ENCODE data around the gene SAA4.
"Not testable (repeated sequence)": the region's sequence is repeated elsewhere in the genome, so short reads cannot be mapped to it uniquely, and the experiment has no call there.

SAA4 gene, protein sequence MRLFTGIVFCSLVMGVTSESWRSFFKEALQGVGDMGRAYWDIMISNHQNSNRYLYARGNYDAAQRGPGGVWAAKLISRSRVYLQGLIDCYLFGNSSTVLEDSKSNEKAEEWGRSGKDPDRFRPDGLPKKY

DNA sequence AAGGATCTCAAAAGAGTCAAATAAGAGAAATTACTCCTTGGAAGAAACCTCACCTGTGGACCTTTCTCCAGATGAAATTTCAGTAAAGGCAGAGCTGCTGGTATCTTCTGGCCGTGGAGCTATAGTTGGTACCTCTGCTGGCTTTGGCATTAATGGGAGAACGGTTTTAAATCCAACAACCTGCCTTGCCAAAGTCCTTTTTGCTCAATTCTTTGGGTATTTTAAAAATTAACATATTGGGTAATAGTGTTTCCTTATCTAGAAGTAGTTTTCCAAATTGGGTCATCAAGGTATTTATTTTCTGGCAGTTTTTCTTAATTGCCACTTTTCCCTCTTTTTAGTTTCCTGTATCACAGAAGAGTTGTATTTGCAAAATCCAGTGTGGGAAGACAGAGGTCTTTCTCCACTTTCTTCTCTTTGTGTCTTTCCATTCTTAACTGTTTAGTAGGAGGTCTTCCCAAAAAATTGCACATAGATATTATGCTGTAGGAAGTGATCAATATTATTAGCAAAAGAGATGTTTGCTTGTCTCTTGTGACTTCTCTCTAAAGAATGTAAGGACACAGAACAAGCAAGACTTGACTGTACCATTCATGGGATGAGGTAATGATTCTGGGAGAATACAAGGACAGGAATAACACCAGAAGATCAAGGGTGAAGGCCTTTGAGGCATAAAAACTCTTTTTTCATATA is at the start of gene SAA4:
TSS of gene SAA4 (minus strand) at position 139 of the 693 bp plus-strand sequence. CDS start 876 bp downstream, outside the sequence.
- DNase-seq (ENCODE audit: low read depth), result no peak

DNA sequence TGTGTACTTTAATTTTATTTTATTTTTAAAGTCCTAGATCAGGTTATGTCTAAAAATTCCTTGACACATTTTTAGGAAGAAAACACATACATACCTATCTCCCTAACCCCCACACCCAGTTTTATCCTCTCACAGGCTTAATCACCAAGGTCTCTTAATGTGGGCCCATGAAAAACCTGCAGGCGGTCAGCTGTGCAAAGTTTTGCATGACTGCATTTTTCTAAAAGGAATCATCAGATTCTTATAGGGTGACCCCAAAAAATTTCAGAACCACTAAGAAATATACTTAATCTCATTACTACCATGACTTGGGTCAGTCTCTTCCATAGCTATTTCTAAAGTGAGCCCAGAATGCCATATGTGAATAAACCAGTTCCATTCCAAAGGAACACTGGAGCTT is 49.2 kb upstream of the SAA4 start:
- no peak for DNase-seq (ENCODE audit: low read depth)

DNA sequence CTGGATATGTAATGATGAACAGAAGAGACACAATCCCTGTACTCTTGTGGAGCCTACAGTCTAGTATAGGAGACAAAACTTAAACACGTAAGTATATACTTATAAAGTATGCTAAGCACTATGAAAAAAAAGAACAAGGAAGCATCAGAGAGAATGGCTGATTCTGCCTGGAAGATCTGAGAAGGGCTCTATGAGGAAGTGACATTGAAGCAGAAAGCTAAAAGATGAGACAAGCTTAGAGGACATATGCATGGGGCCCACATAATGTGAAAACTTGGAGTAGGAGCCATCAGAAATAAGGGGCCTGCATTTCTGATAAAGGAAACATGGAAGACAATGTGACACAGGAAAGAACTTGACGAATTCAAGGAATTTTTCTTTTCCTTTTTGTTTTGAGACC is 46.0 kb upstream of the SAA4 start:
- no peak for DNase-seq (ENCODE audit: low read depth)

DNA sequence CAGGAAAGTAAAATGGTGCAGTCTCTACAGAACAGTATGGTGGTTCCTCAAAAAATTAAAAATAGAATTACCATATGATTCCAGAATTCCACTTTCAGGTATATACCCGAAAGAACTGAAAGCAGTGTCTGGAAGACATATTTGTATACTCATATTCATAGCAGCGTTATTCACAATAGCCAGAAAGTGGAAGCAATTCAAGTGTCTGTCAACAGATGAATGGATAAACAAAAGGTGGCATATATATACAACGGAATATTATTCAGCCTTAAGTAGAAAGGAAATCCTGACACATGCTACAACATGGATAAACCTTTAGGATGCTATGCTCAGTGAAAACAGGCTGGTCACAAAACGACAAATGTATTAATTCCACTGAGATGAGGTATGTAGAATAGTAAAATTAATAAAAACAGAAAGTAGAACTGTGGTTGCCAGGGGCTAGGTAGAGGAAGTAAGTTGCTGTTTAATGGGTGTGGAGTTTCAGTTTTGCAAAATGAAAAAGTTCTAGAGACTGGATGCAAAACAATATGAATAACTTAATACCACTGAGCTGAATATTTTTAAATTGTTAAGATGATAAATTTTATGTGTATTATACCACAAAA is 43.9 kb upstream of the SAA4 start:
- DNase-seq (ENCODE audit: low read depth), result no peak

DNA sequence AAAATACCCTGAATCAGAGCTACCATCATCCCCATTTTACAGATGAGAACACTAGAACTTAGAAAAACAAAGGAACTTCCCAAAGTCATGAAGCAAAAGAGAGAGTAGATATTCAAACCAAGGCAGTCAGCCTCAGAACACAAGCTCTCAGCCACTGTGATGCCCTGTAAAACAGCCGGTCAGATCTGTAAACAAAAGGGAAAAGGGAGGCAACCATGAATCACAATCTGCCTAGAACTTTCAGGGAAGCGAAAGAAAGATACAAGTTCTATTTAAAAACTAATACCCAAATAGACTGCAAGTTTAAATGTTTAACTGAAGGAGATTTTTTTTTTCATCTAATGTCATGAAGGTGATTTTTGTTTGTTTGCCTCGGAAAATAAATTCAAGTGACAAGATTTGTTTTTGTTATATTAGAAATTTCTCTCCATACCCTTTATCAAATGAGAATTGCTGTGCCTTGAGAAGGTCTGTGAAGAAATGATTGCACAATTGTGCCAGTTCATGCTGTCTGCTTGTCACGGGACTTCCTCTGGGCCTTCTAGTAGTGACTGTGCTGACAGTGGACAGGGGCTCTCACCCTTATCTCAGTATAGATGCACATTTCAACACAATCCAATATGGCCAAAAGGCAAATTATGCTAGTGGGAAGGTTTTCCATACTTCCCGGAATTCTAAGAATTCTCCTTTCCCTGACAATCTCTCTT is 41.1 kb upstream of the SAA4 start:
- no peak for DNase-seq (ENCODE audit: low read depth)

DNA sequence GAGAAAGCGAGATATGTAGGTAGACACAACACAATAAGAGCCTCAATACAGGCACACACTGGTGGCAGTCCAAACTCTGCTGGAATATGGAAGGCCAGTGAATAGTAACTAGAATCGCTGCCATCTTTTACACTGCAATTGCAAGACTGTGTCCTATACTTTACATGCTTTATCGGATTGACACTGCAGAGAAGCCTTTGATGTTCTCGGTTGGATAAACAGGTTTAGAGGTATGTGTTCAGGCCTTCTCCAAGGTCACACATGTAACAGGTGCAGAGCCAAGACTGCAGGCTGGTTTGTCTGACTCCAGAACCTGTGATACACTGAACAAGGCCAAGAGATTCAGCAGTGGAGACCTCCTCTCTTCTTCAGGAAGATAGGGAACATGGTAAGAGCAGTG is 34.6 kb upstream of the SAA4 start:
- DNase-seq (ENCODE audit: low read depth), result no peak

DNA sequence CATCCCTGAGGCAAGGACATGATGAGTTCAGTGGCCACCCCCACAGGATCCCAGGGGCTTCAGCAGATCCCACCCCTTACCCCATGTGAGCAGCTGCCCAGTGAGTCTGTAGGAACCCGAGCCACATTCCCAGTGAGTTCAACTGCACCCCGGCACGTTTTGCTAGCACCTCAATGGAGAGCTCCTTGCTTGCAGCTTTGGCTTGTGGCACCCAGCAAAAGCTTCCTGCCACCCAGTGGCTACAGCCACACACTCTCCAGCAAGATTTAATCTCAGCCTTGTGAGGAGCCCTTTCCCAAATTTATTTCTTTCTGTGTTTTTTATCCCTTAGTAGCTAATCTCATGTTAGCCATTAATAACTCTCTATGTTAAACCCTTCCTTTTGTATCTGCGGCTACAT is 33.5 kb upstream of the SAA4 start:
- no peak for DNase-seq (ENCODE audit: low read depth)

DNA sequence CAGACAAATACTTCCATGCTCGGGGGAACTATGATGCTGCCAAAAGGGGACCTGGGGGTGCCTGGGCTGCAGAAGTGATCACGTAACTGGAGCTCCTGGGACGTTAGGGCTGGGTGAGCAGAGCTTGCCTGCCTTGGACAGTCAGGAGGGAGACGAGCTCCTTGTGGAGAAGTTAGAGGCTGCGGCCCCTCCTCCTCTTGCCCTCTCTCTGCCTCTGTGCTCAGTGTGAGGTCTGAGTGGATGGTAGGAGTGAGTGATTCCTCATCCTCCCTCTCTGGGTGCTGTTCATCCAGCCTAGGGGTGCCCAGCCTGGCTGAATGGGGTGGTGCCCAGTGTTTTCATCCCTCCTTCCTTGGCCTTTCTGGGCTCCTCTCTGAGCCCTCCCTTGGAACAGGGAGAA is 32.6 kb upstream of the SAA4 start:
- DNase-seq (ENCODE audit: low read depth), result not testable (repeated sequence)

DNA sequence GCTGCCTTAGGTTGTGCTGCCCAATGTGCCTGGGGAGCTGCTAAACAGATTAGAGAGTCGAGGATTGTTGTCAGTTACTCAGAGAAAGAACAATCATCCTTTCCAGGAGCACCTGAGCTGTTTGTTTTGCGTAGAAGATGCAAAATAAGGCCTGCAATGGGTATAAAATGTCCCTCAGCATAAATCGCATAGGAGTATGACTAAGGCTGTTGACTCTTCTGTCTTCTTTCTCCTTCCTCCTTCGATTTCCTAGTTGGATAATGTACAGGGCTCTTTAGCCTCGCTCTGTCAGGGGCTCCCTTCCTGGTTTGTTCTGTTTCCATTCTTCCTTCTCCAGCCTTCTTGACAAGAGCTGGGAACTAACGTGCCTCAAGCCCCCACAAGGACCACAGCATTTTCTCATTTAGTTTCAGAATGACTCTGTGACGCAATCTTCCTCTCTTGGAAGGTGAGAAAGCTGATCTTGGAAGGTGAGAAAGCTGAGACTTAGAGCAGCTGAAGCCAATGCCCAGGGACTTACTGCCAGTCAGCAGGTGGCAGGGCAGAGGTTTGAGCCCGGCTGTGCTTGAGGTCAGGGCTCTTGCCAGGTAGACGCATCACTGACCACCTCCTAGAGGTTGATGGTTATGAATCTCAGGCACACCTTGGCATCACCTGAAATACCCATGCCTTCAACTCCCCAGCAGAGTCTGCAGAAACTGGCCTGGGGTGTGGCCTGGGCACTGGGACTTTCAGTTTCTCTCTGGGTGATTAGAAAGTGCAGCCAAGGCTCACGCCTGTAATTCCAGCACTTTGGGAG is 30.9 kb upstream of the SAA4 start:
- not testable (repeated sequence) for DNase-seq (ENCODE audit: low read depth)

DNA sequence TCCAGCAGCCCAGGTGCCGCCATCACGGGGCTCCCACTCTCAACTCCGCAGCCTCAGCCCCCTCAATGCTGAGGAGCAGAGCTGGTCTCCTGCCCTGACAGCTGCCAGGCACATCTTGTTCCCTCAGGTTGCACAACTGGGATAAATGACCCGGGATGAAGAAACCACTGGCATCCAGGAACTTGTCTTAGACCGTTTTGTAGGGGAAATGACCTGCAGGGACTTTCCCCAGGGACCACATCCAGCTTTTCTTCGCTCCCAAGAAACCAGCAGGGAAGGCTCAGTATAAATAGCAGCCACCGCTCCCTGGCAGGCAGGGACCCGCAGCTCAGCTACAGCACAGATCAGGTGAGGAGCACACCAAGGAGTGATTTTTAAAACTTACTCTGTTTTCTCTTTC is 29.3 kb upstream of the SAA4 start, which contains the start of gene SAA1:
TSS of gene SAA1 (plus strand) at position 316 of the 400 bp plus-strand sequence. CDS start 624 bp downstream, outside the sequence.
- no peak for DNase-seq (ENCODE audit: low read depth)

DNA sequence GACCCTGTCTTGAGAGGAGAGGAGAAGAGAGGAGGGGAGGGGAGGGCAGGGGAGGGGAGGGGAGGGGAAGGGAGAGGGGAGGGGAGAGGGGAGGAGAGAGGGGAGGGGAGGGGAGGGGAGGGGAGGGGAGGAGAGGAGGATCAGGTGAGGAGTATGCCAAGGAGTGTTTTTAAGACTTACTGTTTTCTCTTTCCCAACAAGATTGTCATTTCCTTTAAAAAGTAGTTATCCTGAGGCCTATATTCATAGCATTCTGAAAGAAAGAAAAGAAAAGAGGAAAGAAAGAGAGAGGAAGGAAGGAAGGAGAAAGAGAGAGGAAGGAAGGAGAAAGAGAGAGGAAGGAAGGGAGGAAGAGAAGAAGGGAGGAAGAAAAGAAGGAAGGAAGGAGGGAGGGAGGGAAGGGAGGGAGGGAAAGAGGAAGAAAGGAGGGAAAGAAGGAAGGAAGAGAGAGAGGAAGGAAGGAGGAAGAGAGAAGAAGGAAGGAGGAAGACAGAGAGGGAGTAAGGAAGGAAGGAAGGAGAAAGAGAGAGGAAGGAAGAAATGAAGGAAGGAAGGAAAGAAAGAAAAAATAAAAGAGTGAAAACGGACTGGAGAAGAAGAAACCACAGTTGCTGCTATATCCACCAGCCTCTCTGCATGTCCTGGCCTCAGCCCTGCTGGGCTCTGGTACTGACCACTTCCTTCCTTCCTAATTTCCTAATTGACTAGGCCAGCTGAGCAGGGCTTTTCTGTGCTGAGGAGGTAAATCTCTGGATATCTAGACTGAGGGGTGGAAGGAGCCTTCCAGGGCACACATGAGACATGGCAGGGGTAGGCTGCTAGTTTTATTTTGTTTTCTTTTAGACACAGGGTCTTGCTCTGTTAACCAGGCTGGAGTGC is 28.3 kb upstream of the SAA4 start:
- no peak for DNase-seq (ENCODE audit: low read depth)

DNA sequence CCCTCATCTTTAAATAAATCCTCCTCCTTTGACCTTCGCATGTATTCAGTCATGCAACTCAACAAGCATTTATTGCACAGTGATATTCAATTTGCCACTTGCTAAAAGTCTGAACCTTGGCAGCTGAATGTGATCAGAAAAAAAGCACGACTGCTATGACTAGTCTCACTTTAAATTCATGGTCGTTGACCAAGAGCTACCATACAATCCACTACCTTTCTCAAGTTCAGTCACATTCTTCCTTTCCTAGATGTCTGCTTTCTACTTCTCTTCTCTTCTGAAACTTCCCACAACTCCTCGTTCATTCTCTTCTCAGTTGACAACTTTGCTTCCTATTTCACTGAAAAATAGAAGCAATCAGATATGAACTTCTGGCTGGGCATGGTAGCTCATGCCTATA is 27.4 kb upstream of the SAA4 start:
- DNase-seq (ENCODE audit: low read depth), result no peak

DNA sequence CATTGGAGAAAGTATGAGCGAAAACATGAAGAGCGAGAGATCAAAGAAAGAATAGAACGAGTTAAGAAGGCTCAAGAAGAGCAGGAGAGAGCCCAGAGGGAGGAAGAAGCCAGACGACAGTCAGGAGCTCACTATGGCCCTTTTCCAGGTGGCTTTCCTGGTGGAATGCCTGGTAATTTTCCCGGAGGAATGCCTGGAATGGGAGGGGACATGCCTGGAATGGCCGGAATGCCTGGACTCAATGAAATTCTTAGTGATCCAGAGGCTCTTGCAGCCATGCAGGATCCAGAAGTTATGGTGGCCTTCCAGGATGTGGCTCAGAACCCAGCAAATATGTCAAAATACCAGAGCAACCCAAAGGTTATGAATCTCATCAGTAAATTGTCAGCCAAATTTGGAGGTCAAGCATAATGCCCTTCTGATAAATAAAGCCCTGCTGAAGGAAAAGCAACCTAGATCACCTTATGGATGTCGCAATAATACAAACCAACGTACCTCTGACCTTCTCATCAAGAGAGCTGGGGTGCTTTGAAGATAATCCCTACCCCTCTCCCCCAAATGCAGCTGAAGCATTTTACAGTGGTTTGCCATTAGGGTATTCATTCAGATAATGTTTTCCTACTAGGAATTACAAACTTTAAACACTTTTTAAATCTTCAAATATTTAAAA is 26.2 kb upstream of the SAA4 start:
- not testable (repeated sequence) for DNase-seq (ENCODE audit: low read depth)

DNA sequence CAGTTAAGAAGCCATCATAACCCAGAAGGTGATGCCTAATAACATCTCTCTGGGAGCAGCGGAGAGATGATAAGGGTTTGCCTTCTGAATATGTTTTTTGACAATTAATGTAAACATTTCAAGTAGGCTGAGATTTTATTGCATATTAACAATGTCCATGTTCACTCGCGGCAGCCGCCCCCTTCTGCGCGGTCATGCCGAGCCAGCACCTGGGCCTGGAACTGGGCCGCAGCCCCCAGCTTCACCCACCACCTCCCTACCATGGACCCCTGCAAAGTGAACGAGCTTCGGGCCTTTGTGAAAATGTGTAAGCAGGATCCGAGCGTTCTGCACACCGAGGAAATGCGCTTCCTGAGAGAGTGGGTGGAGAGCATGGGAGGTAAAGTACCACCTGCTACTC is 25.1 kb upstream of the SAA4 start:
- DNase-seq (ENCODE audit: low read depth), result no peak

DNA sequence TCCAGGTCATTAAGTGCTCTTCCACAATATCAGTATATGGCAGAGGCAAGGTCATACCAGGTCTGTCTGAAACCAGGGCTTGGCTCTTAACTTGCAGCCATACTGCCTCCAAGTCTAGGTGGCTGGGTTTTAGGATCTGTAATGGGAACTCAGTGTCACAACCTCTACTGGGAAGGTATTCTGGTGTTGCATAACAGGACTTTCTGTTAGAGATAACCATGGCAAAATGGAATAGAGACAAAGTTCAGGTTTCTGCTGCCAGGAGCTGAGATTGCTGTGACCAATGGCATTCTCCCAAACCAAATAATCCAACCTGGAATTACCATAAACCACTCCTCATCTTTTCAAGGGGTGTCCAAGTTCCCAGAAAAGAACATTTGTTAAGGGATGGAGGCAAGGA is 22.7 kb upstream of the SAA4 start:
- no peak for DNase-seq (ENCODE audit: low read depth)

DNA sequence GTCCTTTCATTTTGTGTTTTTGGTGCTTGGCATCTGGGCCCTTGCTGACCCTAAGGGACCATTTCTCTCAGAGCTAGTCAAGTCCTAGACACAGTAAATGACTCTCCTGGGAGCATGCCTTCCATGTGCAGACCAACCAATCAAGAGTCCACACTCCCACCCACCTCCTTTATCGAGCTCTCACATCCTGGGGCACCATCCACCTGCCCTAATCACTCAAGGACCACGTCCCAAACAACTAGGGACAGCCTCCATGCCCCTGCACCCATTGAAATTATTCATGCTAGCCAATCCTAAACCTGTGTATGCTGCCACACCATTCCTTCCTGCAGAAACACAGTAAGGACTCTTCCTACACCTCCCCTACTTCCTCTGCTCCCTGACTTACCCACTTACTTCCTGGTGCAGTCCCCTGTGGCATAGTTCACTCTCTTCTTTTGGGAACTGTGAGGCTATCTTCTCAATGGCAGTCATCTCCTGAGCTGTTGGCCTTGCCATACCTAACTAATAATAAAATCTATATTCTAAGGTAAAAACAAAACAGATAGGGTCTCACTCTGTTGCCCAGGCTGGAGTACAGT is 18.3 kb upstream of the SAA4 start:
- DNase-seq (ENCODE audit: low read depth), result no peak

DNA sequence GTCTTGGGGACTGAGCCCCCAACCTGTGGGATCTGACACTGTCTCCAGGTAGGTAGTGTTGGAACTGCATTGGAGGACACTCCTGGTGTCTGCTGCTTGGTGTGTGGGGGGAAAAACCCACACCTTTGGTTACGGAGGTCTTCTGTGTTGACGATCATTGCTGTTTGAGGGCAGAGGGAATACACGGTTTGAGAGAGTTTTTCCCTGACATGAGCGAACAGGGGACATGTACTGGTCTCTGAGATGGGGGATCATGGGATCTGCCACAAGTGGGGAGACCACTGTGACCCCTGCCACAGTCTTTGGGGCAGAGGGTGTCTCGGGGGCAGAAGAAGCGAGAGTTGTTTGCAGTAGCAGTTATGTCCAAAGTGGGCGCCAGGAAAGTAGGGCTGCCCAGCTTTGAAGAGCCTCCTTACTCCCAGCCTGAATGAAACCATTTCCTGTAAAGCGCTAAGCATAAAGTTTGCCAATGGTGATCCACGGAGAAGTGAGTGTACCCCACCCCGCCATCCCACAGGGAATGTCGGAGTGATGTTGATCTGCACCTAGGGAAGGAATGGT is 17.3 kb upstream of the SAA4 start:
- DNase-seq (ENCODE audit: low read depth), result no peak

DNA sequence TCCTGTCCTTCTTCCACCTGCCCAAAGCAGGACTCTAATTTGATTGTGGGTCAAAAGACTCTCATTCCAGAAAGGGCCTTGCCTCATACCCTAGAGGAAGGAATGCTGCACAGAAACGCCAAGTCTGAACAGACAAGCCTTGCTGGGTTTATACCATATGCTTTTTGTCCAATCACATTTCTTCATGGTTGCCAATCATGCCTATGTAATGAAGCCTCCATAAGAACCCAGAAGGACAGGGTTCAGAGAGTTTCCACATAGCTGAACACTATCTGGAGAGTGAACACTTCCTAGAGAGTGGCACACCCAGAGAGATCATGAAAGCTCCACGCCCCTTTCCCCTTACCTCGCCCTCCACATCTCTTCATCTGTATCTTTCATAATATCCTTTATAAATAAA is 16.6 kb upstream of the SAA4 start:
- DNase-seq (ENCODE audit: low read depth), result no peak

DNA sequence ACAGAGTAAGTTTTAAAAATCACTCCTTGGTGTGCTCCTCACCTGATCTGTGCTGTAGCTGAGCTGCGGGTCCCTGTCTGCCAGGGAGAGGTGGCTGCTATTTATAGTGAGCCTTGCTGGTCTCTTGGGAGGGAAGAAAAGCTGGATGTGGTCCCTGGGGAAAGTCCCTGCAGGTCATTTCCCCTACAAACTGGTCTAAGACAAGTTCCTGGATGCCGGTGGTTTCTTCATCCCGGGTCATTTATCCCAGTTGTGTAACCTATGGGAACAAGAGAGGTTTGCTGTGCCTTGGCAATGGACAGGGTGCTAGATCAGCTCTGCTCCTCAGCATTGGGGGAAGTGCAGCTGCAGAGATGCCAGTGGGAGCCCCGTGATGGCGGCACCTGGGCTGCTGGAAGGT is 12.0 kb upstream of the SAA4 start, which contains the start of gene SAA2:
TSS of gene SAA2 (minus strand) at position 108 of the 400 bp plus-strand sequence. CDS start 657 bp downstream, outside the sequence.
- no peak for DNase-seq (ENCODE audit: low read depth)

DNA sequence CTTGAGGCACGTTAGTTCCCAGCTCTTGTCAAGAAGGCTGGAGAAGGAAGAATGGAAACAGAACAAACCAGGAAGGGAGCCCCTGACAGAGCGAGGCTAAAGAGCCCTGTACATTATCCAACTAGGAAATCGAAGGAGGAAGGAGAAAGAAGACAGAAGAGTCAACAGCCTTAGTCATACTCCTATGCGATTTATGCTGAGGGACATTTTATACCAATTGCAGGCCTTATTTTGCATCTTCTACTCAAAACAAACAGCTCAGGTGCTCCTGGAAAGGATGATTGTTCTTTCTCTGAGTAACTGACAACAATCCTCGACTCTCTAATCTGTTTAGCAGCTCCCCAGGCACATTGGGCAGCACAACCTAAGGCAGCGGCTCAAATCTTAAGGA is 10.6 kb upstream of the SAA4 start:
- DNase-seq (ENCODE audit: low read depth), result not testable (repeated sequence)

All from stimulated activated CD4-positive, alpha-beta T cell treated with anti-CD3 and anti-CD28 coated beads, Interleukin-2, amount 100 ng/mL, for 4 hours (primary cell).